Fibroblast of skin of back (primary cell): Measurements from ENCODE around the gene COX10.
A peak's percentile ranks its signal among the peaks of the same experiment; 100 is the strongest.
"Not testable (repeated sequence)": the region's sequence is repeated elsewhere in the genome, so short reads cannot be mapped to it uniquely, and the experiment has no call there.

Experiments used
- DNase-seq: peaks from one replicate; pipeline ENCODE4 v3.0.0-alpha.2; 2013

Gene COX10

DNA sequence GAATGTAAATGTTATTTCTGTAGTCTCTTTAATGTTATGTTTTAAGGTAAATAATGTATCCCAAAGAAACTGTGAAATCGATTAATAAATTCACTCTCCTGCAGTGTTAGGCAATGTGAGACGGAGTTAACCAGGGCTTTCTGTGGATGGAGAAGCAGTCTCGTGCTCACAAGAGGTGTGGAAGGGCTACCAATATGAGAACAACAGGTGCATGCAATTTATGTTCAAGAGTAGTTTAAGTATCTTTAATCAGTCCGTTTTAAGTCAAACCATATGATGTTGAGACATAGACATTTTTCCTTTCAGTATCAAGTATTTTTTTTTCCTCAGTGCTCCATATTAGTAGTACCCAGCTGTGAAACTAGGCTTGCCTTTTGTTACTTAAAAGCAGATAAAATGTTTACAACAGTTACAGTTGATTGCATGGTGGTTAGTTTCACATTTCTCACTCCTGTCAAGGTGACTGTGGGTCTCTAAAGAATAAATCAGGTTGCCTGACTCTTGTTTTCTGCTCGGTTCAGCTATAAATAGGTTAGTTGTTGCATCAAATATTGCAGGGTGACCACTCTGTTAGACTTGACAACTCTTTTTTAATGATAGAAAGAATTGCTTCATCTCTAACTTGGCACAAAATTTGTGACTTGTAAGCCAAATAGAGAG, 54.4 kb downstream of the COX10 start:
- DNase-seq: no peak

DNA sequence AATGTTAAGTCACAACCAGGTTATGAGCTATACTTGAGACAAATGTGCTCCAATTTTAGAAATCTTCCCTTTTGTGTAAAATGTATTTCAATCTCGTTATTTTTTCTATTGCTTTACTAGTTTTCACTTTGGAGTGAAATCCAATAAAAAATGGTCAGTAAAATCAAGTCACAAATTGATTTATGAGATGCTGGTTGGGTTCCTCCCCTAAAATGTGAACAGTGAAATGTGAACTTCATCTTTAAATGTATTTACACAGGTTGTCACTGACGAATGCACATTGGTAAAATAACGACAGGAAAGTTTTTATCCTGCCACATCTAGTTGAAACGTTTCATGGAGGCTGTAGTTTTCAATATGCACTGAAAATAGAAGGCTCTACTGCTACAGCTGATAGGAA, 55.5 kb downstream of the COX10 start:
- DNase-seq: no peak

DNA sequence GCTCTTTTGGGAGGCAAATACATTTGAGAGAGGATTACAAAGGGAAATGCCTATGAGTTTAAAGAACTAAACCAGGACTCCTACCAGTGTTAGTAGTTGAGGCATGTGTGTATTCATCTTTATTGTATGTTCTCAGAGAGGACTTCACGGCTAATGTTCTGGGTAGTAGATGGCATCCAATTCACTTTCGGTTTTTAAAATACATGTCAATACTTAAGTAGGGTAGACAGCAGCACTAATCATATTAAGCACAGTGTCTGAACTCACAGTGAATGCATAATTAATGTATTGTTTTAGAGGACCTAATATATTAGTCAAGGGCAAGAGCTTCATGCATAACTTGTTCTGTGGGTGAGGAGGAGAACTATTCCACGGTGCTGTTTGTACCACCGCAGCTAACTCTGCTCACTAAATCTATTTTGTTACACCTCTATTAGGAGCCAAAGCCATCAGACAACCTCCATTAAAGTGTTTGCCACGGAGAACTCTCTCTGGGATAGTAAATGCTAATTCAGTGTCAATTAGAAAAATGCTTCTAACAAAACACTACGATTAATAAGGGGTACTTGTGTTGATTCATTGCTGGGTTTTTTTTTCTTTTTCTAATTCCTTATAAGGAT, 56.3 kb downstream of the COX10 start:
- no peak for DNase-seq

- no peak for DNase-seq
Measured at GRCh38 chr17:14133104-14133503, 63.8 kb downstream of the COX10 start.

GRCh38 chr17:14134456-14134855, 65.2 kb downstream of the COX10 start:
- DNase-seq: no peak

DNA sequence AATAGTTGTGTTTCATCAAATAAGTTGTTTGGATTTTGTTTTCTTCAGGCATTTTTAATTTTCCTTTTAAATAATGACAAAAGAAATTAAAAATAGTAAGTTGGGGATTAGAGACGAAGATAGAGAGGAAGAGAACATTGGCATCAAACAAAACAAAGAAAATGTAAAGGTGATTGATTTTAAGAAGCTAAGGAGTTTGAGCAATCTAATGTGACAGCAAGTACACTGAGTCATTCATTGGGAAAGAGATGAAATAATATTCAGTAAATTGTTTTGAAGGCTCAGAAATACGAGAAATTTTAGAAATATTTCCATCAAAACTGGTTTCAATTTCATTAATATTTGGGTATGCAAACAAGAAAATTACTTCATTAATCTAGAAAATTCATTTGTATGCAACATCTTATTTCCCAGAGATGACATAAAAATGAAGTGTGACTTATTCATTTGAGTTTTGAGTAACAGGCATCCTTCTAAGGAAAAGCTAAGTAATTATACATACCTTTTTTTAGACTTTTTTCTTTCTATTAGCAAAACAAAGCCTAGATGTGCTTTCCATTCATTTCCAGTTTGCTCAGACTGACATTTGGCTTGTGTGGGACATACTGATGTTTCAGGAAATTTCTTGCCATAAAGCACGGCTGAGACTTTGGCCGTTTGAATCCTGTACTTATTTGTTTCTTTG, 66.7 kb downstream of the COX10 start:
- no peak for DNase-seq

DNA sequence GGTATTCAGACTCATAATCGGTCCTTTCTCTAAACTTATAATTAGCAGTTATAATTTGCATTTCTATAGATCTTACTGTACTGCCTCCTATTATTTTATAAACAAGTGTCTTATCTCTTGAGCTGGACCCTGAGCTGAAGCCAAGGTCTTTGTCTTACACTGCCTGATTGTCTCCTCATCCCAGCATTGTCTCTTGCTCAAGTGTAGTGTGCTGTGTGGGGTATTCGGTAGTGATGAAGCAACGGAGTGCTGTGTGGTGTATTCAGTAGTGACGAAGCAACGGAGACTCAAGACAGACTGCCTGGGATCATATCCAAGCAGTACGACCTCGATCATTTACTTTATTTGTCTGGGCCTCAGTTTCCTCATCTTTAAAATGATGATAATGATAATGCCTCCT, 69.3 kb downstream of the COX10 start:
- DNase-seq: no peak

DNA sequence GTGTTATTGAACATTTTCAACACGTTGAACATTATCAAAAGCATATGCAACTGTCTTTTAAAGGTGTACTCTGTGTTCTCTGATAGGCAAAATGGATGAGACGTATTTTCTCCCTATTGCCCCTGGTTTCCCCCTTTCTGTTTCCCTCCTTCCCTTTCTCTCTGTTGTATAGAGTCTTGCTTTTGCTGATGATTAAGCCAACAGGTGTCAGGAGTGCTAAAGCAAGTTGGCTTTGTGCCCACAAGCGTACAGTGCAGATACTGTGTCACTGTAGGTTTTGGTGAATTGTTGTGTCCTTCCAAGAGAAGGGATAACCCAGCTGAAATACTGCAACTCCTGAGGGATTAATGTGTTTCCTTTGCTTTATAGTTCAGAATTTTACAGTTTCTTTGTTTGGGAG, 74.4 kb downstream of the COX10 start:
- no peak for DNase-seq

- peak; percentile 26 for DNase-seq
Measured at GRCh38 chr17:14144508-14144907, 75.2 kb downstream of the COX10 start.

DNA sequence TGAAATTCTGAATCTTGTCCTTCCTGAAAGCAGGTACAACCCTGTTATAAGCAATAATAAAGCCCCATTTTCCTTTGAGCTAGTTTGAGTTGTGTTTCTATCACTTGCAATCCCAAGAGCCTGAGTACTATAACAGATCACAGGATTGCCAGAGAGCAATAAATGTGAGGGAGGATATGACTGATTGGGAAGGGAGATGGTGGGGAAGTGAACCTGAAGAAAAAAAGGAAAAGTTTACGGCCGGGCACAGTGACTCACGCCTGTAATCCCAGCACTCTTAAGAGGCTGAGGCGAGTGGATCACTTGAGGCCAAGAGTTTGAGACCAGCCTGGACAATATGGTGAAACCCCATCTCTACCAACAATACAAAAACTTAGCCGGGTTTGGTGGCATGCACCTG, 80.4 kb downstream of the COX10 start:
- DNase-seq: no peak

DNA sequence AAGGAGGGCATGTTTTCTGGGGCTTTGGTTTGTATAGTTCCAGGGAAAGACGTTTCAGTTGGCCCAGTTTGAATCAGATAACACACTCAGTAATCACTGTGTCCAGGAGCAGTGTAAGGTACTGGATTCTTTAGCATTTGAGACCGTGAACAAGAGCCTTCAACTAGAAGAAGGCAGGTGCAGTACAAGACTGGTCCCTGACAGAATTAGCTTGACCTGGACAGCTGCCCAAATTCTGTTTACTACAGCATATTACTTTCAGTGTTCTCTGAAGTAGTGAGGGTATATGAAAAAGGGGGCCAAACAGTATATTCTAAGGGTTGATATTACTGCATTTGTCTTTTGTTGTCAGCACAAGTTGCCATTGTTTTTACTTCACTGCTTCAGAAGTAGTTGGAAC, 81.3 kb downstream of the COX10 start:
- DNase-seq: no peak

DNA sequence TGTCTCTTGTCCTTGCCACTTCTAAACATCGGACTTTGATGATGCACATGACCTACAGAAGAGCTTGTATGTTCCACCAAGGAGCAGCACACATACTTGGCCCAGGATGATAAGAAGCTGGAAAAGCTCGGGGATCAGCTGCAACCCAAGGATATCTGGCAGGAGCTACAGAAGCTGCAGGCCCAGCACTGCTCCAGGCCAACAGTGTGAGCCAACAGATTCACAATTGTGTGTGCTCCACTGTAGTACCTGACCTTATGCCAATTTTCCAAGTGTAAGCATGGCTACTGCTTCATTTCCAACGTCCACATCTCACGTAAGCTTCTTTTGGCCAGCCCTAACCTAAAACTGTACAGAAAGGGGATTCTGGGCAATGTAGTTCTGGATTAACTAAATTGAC, 83.4 kb downstream of the COX10 start:
- no peak for DNase-seq

- DNase-seq: no peak
Measured at GRCh38 chr17:14153374-14153773, 84.1 kb downstream of the COX10 start.

GRCh38 chr17:14156689-14157088, 87.4 kb downstream of the COX10 start:
- DNase-seq: peak; percentile 13

GRCh38 chr17:14157822-14158221, 88.5 kb downstream of the COX10 start:
- no peak for DNase-seq

GRCh38 chr17:14158707-14159106, 89.4 kb downstream of the COX10 start:
- DNase-seq: no peak

DNA sequence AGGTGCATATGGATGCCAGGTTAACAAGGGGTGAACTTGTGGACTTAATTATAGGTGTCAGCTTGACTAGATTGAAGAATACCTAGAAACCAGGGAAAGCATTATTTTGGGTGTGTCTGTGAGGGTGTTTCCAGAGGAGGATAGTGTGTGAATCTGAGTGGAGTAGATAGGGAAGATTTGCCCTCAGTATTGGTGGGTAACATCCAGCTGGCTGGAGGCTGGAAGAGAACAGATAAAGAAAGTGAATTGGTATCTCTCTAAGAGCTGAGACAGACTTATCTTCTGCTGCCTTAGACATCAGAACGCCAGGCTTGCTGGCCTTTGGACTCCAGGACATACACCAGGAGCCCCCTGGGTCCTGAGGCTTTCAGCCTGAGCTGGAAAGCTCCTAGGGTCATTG, 92.1 kb downstream of the COX10 start:
- no peak for DNase-seq

- no peak for DNase-seq
Measured at GRCh38 chr17:14165616-14166015, 96.3 kb downstream of the COX10 start.

GRCh38 chr17:14167831-14168230, 98.5 kb downstream of the COX10 start:
- not testable (repeated sequence) for DNase-seq

DNA sequence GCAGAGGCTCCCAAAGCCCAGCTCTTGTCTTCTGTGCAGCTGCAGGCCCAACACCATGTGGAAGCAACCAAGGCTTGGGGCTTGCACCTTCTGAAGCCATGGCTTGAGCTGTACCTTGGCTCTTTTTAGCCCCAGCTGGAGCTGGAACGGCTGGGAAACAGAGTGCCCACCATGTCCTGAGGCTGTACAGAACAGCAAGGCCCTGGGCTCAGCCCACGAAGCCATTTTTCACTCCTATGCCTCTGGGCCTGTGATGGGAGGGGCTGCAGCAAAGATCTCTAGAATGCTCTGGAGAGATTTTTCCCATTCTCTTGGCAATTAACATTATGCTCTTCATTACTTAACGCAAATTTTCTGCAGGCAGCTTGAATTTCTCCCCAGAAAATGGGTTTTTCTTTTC, 99.3 kb downstream of the COX10 start:
- no peak for DNase-seq

DNA sequence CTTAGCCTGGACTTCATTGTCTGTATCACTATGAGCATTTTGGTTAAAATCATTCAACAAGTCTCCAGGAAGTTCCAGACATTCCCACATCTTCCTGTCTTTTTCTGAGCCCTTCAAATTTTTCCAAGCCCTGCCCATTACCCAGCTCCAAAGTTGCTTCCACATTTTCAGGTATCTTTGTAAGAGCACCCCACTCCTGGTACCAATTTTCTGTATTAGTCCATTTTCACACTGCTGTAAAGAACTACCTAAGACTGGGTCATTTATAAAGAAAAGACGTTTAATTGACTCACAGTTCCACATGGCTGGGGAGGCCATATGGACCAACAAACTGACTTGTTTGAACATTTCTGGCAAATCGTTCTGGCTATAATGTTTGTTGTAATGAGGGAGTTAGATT, 100.0 kb downstream of the COX10 start:
- no peak for DNase-seq

DNA sequence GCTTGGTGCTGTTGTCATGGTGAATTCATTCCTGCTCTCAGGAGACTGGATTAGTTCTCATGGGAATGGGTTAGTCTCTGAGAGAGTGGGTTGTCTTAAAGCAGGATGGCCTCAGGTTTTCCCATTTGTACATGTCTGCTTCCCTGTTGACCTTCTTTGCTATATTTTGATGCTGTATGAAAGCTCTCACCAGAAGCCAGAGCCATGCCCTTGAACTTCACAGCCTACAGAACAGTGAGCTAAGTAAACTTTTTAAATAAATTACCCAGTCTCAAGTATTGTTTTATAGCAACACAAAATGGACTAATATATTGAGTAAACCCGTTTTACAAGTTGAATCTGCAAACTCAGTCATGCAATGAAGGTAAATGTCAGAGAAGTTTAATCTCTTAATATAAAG, 100.6 kb downstream of the COX10 start:
- no peak for DNase-seq

GRCh38 chr17:14176989-14177388, 107.7 kb downstream of the COX10 start:
- not testable (repeated sequence) for DNase-seq

DNA sequence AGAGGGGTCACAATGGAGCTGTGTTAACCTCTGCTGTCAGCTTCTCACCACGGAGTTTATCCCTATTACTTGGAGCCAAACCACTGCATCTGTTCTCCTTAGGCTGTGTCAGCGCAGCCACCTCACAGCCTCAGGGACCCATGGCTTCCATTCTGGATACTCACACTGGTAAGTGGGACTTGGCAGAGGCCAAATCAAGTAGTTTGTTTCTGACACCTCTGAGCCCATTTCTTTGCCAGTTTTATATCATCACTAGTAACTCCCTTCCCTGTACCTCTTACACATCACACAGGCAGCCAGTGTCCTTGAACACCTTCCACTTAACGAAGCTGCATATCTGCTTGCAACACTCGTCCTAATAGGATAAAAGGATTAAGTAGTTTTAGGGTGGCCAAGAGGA, 108.5 kb downstream of the COX10 start:
- not testable (repeated sequence) for DNase-seq
